Stimulated activated CD8-positive, alpha-beta memory T cell treated with anti-CD3 and anti-CD28 coated beads, Interleukin-2, amount 100 ng/mL, for 48 hours (primary cell): ENCODE results near the gene LYL1.

Experiments used
- DNase-seq, 2 donors: peaks; one replicate each; pipeline ENCODE4 v3.0.0-alpha.2; 2020; ENCODE audit warnings: low read depth in 2 of 2

LYL1 gene

GRCh38 chr19:13129384-13129783 is 26.7 kb upstream of the LYL1 start:
- DNase-seq: no peak

- no peak for DNase-seq
Measured at GRCh38 chr19:13128583-13128982, 25.9 kb upstream of the LYL1 start.

GRCh38 chr19:13127811-13128575 is 25.3 kb upstream of the LYL1 start:
- DNase-seq: no peak

GRCh38 chr19:13127051-13127450 is 24.4 kb upstream of the LYL1 start:
- DNase-seq: no peak

- DNase-seq: no peak
Measured at GRCh38 chr19:13122980-13123957, 20.6 kb upstream of the LYL1 start.

- no peak for DNase-seq
Measured at GRCh38 chr19:13122275-13122878, 19.7 kb upstream of the LYL1 start.

- DNase-seq: no peak
Measured at GRCh38 chr19:13121551-13122274, 19.1 kb upstream of the LYL1 start.

- no peak for DNase-seq
Measured at GRCh38 chr19:13120817-13121216, 18.2 kb upstream of the LYL1 start.

- no peak for DNase-seq
Measured at GRCh38 chr19:13120031-13120430, 17.4 kb upstream of the LYL1 start.

GRCh38 chr19:13119627-13120026 is 17.0 kb upstream of the LYL1 start:
- DNase-seq: no peak

- DNase-seq: peak in 1 of 2 donors; percentile 45
Measured at GRCh38 chr19:13118424-13119193, 16.0 kb upstream of the LYL1 start.

- DNase-seq: peak; percentile 86
Measured at GRCh38 chr19:13117772-13118423, 15.2 kb upstream of the LYL1 start, which contains the start of gene NACC1. Gene NACC1 (plus strand): TSS chr19:13118264. CDS start chr19:13135208, 16,944 bp downstream.

- no peak for DNase-seq
Measured at GRCh38 chr19:13117176-13117771, 14.6 kb upstream of the LYL1 start.

- DNase-seq: peak; percentile 87 to 89
Measured at GRCh38 chr19:13116282-13117175, 13.9 kb upstream of the LYL1 start, which contains the start of gene TRMT1. Gene TRMT1 (minus strand): TSS chr19:13116740. CDS start chr19:13116399, 341 bp downstream.

GRCh38 chr19:13115936-13116281 is 13.3 kb upstream of the LYL1 start:
- no peak for DNase-seq

- no peak for DNase-seq
Measured at GRCh38 chr19:13112555-13112954, 9.9 kb upstream of the LYL1 start.

GRCh38 chr19:13110099-13110610 is 7.5 kb upstream of the LYL1 start:
- DNase-seq: no peak

GRCh38 chr19:13109361-13110098 is 6.9 kb upstream of the LYL1 start:
- DNase-seq: no peak
